WTC11 (cell line): ENCODE results near the gene NLRP4.

Source experiments
- ATF2 ChIP-seq: sonication (generic); formaldehyde crosslinking; IDR thresholded peaks from 2 replicates; pipeline ENCODE4 v1.8.1; 2022; ENCODE audit warnings: low read depth, missing genetic modification reagents, borderline replicate concordance
- CREB1 ChIP-seq: sonication (generic); formaldehyde crosslinking; IDR thresholded peaks from 2 replicates; pipeline ENCODE4 v1.8.0; 2023; ENCODE audit warnings: mild to moderate bottlenecking, missing genetic modification reagents
- CREM ChIP-seq: sonication (generic); formaldehyde crosslinking; IDR thresholded peaks from 2 replicates; pipeline ENCODE4 v1.8.1; 2022; ENCODE audit warnings: mild to moderate bottlenecking, missing genetic modification reagents, moderate library complexity
- KAT7 ChIP-seq: sonication (generic); formaldehyde crosslinking; IDR thresholded peaks from 2 replicates; pipeline ENCODE4 v1.8.1; 2023; ENCODE audit warnings: missing genetic modification reagents, mild to moderate bottlenecking, borderline replicate concordance
- SP1 ChIP-seq: sonication (generic); formaldehyde crosslinking; conservative IDR thresholded peaks from 2 replicates; pipeline ENCODE4 v1.8.1; 2022; ENCODE audit warnings: missing genetic modification reagents
- ZNF232 ChIP-seq: sonication (generic); formaldehyde crosslinking; IDR thresholded peaks from 2 replicates; pipeline ENCODE4 v1.8.0; 2022; ENCODE audit warnings: mild to moderate bottlenecking, missing genetic modification reagents
- TF ChIP-seq, protein P1 (sequence below): fragments of 200-600 bp; IDR thresholded peaks from 2 replicates; pipeline ENCODE4 v1.8.0; 2022; ENCODE audit warnings: antibody characterized with exemption
- TF ChIP-seq, protein P2 (sequence below): sonication (generic); formaldehyde crosslinking; IDR thresholded peaks from 2 replicates; pipeline ENCODE4 v1.8.1; 2022; ENCODE audit warnings: mild to moderate bottlenecking, moderate library complexity, missing genetic modification reagents

GRCh38 chr19:55902080-55902751 lies 65.9 kb downstream of the NLRP4 start:
- TF ChIP-seq CREB1 (CRISPR knock-in tag) (no peak), KAT7 (CRISPR knock-in tag) (no peak), ZNF232 (no peak), SP1 (CRISPR knock-in tag) (no peak), ATF2 (CRISPR knock-in tag) (no peak), CREM (CRISPR knock-in tag) (no peak)
- TF ChIP-seq, protein P1, sequence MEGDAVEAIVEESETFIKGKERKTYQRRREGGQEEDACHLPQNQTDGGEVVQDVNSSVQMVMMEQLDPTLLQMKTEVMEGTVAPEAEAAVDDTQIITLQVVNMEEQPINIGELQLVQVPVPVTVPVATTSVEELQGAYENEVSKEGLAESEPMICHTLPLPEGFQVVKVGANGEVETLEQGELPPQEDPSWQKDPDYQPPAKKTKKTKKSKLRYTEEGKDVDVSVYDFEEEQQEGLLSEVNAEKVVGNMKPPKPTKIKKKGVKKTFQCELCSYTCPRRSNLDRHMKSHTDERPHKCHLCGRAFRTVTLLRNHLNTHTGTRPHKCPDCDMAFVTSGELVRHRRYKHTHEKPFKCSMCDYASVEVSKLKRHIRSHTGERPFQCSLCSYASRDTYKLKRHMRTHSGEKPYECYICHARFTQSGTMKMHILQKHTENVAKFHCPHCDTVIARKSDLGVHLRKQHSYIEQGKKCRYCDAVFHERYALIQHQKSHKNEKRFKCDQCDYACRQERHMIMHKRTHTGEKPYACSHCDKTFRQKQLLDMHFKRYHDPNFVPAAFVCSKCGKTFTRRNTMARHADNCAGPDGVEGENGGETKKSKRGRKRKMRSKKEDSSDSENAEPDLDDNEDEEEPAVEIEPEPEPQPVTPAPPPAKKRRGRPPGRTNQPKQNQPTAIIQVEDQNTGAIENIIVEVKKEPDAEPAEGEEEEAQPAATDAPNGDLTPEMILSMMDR, result no peak
- TF ChIP-seq, protein P2, sequence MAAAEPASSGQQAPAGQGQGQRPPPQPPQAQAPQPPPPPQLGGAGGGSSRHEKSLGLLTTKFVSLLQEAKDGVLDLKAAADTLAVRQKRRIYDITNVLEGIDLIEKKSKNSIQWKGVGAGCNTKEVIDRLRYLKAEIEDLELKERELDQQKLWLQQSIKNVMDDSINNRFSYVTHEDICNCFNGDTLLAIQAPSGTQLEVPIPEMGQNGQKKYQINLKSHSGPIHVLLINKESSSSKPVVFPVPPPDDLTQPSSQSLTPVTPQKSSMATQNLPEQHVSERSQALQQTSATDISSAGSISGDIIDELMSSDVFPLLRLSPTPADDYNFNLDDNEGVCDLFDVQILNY, result no peak
